IgD-negative memory B cell (primary cell): ENCODE data around the gene ACAD9. TPM values are rescaled to one million over a fixed set of nuclear protein-coding genes. Genes with fewer than 3 reads are reported as not detected.
"Not testable (repeated sequence)": the region's sequence is repeated elsewhere in the genome, so short reads cannot be mapped to it uniquely, and the experiment has no call there.

Source experiments
- H3K27ac Mint-ChIP-seq, 3 donors: one replicate each; pipeline ENCODE4 v1.8.0; 2020 to 2022; ENCODE audit warnings: mild to moderate bottlenecking in 3 of 3, mixed read lengths in 3 of 3, moderate library complexity in 1 of 3
- H3K27me3 Mint-ChIP-seq: one replicate; pipeline ENCODE4 v1.8.0; 2021; ENCODE audit warnings: mixed read lengths
- H3K36me3 Mint-ChIP-seq: one replicate; pipeline ENCODE4 v1.8.0; 2020; ENCODE audit warnings: mild to moderate bottlenecking, mixed read lengths
- H3K4me1 Mint-ChIP-seq, 3 donors: one replicate each; pipeline ENCODE4 v1.8.0; 2020 to 2022; ENCODE audit warnings: mixed read lengths in 3 of 3, mild to moderate bottlenecking in 1 of 3
- H3K4me3 Mint-ChIP-seq, 4 donors: one replicate each; pipeline ENCODE4 v1.8.0; 2020 to 2022; ENCODE audit warnings: mild to moderate bottlenecking in 4 of 4, mixed read lengths in 4 of 4, moderate library complexity in 3 of 4
- H3K9me3 Mint-ChIP-seq, 3 donors: one replicate each; pipeline ENCODE4 v1.8.0; 2020 to 2021; ENCODE audit warnings: mixed read lengths in 3 of 3, mild to moderate bottlenecking in 1 of 3
- polyA plus RNA-seq: library from polyadenylated mRNA; unstranded; fragments of 300-500 nt; fragmentation: Illumina TruSeq; gene quantifications from one replicate; pipeline ENCODE4 v1.2.3, GENCODE V29; 2021

ACAD9 gene
- polyA plus RNA-seq, 1 donor from 2014 or later, result 14.2 TPM

DNA sequence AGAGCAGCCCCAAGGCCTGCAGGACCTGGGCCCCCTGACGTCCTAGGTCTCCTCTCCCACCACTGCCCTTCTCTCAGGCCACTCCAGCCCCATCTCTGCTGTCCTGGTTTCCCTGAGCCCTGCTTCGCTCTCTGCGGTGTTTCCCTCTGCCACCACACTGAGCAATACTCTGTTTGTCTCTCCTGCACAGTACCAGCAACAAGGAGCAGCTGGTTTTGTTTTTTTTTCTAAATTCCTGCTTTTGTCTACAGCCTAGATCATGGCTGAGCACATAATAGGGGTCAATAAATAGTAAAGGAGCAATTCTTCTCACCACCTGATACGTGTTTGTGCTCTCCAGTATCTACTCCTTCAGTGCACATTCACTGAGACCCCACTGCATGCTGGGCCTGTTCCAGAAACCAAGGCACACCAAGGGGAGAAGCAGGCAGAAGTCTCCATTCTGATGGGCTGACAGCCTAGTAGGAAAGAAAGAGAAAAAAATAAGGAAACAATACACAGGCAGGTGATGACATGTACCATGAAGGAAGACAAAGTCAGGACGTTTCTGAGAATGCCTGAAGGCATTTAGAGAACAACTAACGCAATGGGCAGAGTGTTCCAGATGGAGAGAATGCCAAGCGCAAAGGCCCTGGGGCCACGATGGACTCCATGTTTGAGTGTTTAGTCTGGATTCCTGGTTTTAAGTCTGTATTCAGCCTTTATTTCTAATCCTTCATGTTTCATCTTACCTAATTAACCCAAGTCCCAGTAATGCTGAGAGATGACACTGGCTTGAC, 6.0 kb upstream of the ACAD9 start:
- Mint-ChIP-seq H3K27me3 (no peaks in the 10 kb centered on the region), H3K27ac (peak overlapping the region in 2 of 3 donors; percentile 34 to 77), H3K36me3 (no peaks in the 10 kb centered on the region), H3K9me3 (no peaks in the 10 kb centered on the region), H3K4me1 (peaks cover 1 to 9% (median 4%) of the 10 kb centered on the region in 3 donors), H3K4me3 (no peak overlapping the region)

DNA sequence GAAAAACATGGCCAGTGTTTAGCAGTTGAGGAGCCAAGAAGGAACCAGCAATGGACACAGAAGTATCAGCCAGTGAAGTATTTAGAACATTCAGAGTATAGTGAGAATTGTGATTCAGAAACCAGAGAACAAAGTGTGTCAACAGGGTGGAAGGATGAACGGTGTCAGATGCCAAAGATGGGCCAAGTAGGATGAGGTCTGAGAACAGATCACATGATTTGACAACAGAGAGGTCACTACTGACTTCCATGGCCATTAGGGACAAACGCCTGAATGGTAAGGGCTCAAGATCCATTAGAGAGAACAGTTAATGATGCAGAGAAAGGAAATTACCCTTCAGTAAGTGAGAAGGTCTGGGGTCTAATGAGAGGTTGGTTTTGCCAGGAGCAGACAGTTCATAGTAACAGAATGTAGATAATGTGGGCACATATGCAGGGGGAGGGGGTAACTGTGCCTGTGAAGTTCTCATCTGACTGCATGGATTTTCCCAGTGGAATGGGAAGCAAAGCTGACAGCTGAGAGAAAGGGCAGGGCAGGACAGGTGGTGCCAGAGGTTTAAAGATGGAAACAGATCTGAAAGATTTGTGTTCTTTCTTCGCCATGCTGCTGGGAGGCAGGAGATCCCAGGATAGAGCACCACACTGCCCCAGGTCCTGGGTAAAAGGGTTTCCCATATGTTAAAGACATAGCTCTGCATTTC, 4.8 kb upstream of the ACAD9 start:
- H3K36me3 Mint-ChIP-seq, result no peaks in the 10 kb centered on the region
- peaks cover 1% of the 10 kb centered on the region for H3K27me3 Mint-ChIP-seq
- no peaks in the 10 kb centered on the region for H3K9me3 Mint-ChIP-seq
- peak overlapping the region in 1 of 3 donors; percentile 61 for H3K27ac Mint-ChIP-seq
- peak overlapping the region in 1 of 4 donors; percentile 2 for H3K4me3 Mint-ChIP-seq
- peaks cover 8 to 15% (median 13%) of the 10 kb centered on the region in 3 donors for H3K4me1 Mint-ChIP-seq

DNA sequence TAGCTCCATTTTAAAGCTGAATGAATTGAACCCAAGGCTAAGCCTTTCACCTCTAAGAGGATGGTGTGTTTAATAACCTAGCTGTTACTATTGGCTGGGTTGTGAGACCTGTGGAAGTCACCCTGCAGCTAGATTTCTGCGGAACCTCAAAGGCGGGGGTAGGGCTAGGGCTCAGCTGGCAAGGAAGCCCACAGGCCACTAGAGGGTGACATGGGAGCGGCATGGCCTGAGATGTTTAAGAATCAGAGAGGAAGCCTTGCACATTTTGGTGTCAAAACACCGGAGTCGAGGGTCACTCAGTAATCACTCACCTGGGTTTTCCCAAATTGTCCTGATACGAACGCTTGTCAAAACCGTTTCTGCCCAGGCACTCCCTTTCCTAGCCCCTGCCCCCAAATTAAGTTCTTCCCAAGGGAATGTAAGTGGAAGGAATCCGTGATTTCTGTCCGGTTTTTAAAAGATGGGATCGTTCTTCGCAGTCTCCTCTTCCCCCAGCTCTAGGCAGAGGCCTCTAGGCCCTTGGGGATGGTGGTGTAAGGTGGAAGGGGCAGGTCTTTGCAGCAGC, 3.8 kb upstream of the ACAD9 start:
- Mint-ChIP-seq H3K9me3 (no peaks in the 10 kb centered on the region), H3K4me1 (peaks cover 13 to 23% (median 18%) of the 10 kb centered on the region in 3 donors), H3K27ac (peak overlapping the region in 1 of 3 donors; percentile 56), H3K4me3 (peak overlapping the region in 1 of 4 donors; percentile 42), H3K27me3 (peaks cover 1% of the 10 kb centered on the region), H3K36me3 (no peaks in the 10 kb centered on the region)

DNA sequence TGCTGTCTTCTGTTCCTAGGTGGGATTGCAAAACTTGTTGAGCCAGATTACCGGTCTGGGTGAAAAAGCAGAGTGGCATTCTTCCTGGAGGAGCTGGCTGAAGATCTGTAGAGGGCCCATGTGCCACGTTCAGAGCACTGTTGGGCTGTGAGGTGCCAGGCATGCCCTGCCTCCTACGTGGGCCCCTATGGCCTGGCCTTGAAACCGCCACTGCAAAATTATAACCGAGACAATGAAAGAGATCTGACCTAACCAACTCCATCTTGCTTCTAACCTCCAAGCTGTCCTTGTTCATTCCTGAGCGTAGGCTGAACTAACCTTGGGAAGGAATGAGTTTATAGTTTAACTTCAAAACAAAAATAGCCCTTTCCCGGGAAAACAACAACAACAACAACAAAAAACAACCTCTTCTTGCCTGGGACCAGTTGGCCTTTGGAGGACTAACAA, 1.4 kb upstream of the ACAD9 start:
- Mint-ChIP-seq H3K9me3 (no peaks in the 10 kb centered on the region), H3K36me3 (peaks cover 3% of the 10 kb centered on the region), H3K4me3 (peak overlapping the region; percentile 6 to 95 (median 94)), H3K27me3 (peaks cover 1% of the 10 kb centered on the region), H3K27ac (peak overlapping the region; percentile 82 to 95 (median 93)), H3K4me1 (peaks cover 17 to 38% (median 22%) of the 10 kb centered on the region in 3 donors)

DNA sequence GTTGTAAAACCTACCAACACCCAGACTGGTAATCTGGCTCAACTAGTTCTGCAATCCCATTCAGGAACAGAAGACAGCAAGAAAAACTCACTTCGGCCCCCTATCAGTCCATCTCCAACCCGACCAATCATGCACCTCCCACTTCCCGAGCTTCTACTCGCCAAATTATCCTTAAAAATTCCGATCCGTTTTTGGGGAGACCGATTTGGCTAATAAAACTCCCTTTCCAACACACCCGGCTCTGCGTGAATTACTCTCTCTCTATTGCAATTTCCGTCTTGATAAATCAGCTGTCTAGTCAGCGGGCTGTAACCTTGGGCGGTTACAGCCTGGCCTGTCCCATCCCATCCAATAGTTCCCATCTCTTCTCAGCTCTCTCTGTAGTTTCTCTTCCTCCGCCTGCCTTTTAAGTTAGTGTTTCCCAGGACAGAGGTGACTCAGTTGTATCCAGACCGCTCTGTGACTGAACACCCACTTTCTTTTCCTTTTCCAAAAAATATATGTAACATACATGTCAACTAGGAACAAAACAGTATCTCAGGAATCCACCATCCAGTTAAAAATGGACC, 780 bp upstream of the ACAD9 start:
- Mint-ChIP-seq H3K9me3 (no peaks in the 10 kb centered on the region), H3K36me3 (peaks cover 3% of the 10 kb centered on the region), H3K4me1 (peaks cover 17 to 38% (median 22%) of the 10 kb centered on the region in 3 donors), H3K27ac (peak overlapping the region; percentile 93 to 99 (median 95)), H3K27me3 (peaks cover 1% of the 10 kb centered on the region), H3K4me3 (peak overlapping the region; percentile 94 to 95 (median 94))

DNA sequence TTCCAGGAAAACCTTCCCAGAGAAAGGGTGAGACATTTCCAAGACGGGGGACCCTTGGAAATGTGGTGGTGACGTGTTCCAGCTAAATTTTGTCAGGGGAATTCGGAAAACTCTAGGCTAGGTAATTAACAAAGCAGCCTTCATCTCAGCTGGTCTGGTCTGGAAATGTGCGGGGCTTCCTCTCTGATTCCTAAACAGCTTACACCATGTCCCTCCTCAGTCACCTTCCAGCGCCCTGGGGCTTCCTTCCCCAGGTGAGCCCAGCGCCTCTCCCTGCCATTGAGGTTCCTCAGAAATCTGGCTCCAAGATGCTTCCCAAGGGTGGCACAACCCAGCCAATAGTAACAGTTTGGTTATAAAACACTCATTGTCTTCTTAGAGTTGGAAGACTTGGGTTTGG, 571 bp downstream of the ACAD9 start:
- Mint-ChIP-seq H3K27ac (peak overlapping the region; percentile 93 to 99 (median 95)), H3K27me3 (peaks cover 1% of the 10 kb centered on the region), H3K4me3 (peak overlapping the region; percentile 94 to 95 (median 94)), H3K9me3 (no peaks in the 10 kb centered on the region), H3K4me1 (peaks cover 17 to 41% (median 28%) of the 10 kb centered on the region in 3 donors), H3K36me3 (peaks cover 4% of the 10 kb centered on the region)

DNA sequence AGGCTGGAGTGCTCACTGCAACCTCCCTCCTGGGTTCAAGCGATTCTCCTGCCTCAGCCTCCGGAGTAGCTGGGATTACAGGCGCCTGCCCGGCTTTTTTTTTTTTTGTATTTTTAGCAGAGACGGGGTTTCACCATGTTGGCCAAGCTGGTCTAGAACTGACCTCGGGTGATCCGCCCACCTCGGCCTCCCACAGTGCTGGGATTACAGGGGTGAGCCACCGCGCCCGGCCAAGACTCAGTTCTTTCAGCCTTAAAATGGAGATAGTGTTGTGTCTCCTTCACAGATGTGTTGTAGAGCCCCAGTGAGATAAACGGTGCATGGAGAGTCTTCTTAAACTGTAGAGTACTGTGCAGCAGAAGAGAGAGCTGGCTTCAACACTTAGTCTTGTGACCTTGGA, 1.0 kb downstream of the ACAD9 start:
- Mint-ChIP-seq H3K27ac (peak overlapping the region; percentile 93 to 99 (median 95)), H3K4me1 (peaks cover 19 to 41% (median 28%) of the 10 kb centered on the region in 3 donors), H3K4me3 (peak overlapping the region; percentile 94 to 95 (median 94))
- not testable (repeated sequence) for H3K36me3 Mint-ChIP-seq, H3K9me3 Mint-ChIP-seq, H3K27me3 Mint-ChIP-seq

DNA sequence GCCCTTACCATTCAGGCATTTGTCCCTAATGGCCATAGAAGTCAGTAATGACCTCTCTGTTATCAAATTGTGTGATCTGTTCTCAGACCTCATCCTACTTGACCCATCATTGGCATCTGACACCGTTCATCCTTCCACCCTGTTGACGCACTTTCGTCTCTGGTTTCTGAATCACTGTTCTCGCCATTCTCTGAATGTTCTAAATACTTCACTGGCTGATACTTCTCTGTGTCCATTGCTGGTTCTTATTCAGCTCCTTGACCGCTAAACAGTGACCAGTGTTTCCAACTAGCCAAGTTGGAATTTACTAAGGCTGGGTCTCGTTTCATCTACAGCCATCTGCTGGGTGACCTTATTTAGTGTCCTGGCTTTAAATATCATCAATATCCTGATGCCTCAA, 2.2 kb downstream of the ACAD9 start:
- Mint-ChIP-seq H3K9me3 (no peaks in the 10 kb centered on the region), H3K36me3 (peaks cover 5% of the 10 kb centered on the region), H3K27ac (peak overlapping the region in 2 of 3 donors; percentile 16 to 75), H3K4me1 (peaks cover 19 to 41% (median 28%) of the 10 kb centered on the region in 3 donors), H3K27me3 (peaks cover 1% of the 10 kb centered on the region), H3K4me3 (peak overlapping the region in 3 of 4 donors; percentile 32 to 95 (median 61))

DNA sequence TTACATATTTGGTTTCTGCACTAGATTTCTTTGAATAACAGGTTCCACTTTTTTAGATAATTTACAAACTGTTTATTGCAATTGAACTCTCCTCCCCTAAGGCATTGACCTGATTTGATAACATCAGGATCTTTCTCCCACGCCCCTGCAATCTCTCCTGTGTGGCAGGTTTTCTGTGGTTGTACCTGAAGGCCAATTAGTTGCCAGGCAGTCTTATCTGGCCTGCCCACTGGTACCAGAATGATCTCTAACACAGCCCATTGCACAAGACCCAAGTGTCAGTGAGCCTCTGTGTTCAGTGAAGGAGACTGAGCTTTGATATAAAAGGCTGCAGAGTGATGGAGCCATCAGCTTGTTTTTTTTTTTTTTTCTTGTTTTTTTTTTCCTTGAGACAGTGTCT, 3.3 kb downstream of the ACAD9 start:
- Mint-ChIP-seq H3K36me3 (peaks cover 7% of the 10 kb centered on the region), H3K9me3 (no peaks in the 10 kb centered on the region), H3K4me3 (peak overlapping the region in 1 of 4 donors; percentile 95), H3K4me1 (peaks cover 18 to 39% (median 28%) of the 10 kb centered on the region in 3 donors), H3K27me3 (peaks cover 1% of the 10 kb centered on the region), H3K27ac (peak overlapping the region in 1 of 3 donors; percentile 5)

DNA sequence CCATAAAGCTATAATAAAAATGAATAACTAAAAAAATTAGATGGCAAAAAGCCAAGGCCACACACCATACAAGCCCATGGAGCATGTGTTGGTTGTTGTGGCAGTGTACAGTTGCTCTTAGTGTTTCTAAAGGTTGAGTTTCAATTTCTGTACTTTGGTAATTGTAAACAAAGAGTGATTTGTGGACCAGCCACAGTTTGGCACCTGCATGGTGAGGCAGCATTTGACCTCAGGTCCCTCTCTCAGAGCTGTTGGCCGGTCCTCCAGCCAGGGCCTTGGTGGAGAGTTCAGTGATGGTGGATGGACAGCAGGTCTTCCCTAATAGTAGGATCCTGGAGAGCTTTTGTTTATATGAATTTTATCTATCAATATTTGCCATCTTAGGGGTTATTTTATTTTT, 5.6 kb downstream of the ACAD9 start:
- Mint-ChIP-seq H3K27ac (no peak overlapping the region), H3K27me3 (no peaks in the 10 kb centered on the region), H3K4me3 (no peak overlapping the region), H3K9me3 (no peaks in the 10 kb centered on the region), H3K4me1 (peaks cover 9 to 23% (median 12%) of the 10 kb centered on the region in 3 donors), H3K36me3 (peaks cover 7% of the 10 kb centered on the region)

DNA sequence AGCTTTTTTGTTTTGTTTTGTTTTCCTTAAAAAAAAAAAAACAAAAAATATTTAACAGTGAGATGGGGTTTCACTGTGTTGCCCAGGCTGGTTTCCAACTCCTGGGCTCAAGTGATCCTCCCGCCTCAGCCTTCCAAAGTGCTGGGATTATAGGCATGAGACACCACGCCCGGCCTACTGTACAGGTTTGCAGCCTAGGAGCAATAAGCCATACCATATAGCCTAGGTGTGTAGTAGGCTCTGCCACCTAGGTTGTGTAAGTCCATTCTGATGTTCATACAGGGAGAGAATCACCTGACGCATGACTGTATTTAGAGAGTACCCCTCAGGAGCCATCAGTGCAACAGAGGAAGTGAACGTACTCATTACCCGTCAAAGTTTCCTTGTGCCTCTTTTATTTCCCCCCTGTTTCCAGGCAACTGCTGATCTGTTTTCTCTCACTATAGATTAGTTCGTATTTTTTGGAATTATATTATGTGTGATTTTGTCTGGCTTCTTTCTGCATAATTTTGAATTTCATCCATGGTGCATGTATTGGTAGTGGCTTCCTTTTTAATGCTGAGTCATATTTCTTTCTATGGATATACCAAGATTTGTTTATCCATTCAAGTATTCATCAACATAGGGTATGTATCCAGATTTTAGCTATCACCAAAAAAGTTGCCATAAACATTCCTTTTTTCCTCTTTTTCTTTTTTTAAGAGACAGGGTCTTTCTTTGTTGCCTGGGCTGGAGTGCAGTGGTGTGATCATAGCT, 9.9 kb downstream of the ACAD9 start:
- H3K27ac Mint-ChIP-seq, result no peak overlapping the region
- H3K4me1 Mint-ChIP-seq, result peaks cover 0 to 3% (median 0%) of the 10 kb centered on the region in 3 donors
- peaks cover 4% of the 10 kb centered on the region for H3K36me3 Mint-ChIP-seq
- no peak overlapping the region for H3K4me3 Mint-ChIP-seq
- no peaks in the 10 kb centered on the region for H3K9me3 Mint-ChIP-seq
- no peaks in the 10 kb centered on the region for H3K27me3 Mint-ChIP-seq

DNA sequence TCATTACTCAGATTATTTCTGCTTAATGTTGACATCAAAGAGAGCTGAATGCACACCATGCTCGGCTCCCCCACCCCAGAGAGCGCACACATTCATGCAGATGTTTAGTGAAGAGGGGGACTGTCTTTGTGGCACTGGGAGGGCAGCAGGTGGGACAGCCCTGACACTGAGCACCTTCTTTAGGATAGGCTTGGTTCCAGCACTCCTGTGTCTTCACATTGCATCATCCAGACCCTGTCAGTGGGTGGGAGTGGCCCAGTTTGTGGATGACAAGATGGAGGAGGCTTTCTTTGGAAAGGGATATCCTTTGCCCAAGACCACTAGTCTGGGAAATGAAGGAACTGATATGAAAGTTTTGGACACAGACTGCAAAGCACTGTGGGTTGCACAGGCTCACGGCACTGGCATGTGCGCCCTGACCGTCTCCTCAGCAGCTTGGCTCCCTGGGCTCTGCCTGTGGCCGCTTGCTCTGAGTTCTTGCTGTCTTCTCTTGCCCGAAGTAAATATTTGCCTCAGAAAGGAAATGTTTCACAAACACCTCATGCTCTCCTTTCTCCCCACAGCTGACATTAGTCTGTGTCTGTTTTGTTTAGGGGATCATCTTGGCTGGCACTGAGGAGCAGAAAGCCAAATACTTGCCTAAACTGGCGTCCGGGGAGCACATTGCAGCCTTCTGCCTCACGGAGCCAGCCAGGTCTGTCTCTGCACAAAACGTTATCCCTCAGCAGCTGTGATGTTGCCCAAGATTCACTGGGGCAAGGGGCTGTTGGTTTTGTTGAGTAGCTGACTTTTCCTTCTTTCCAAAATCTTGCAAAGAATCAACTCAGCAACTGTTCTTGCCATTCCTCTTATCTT, 16.6 kb downstream of the ACAD9 start:
- Mint-ChIP-seq H3K36me3 (peaks cover 4% of the 10 kb centered on the region), H3K4me3 (no peak overlapping the region), H3K4me1 (no peaks in the 10 kb centered on the region), H3K9me3 (no peaks in the 10 kb centered on the region), H3K27ac (peak overlapping the region in 1 of 3 donors; percentile 71), H3K27me3 (no peaks in the 10 kb centered on the region)

DNA sequence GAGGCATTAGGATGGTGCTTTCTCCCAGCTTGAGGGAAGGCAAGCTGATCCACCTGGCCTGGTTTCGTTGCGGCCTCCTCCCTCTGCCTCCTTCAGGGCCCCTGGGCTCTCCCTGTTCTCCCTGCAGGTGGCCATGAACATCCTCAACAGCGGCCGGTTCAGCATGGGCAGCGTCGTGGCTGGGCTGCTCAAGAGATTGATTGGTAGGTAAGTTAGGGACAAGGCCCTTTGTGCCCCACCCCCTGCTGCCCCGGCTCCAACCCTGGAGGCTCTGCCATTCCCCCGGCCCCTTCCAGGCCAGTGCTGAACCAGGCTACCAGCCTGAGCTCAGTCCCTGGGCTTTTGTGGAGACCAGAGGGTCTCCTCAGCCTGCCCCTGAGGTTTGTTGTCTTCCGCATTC, 23.0 kb downstream of the ACAD9 start:
- H3K27me3 Mint-ChIP-seq, result no peaks in the 10 kb centered on the region
- H3K9me3 Mint-ChIP-seq, result no peaks in the 10 kb centered on the region
- no peak overlapping the region for H3K4me3 Mint-ChIP-seq
- peaks cover 10% of the 10 kb centered on the region for H3K36me3 Mint-ChIP-seq
- H3K4me1 Mint-ChIP-seq, result no peaks in the 10 kb centered on the region
- H3K27ac Mint-ChIP-seq, result no peak overlapping the region
